HPDE6-E6E7 (cell line): ENCODE data around the gene TMOD2.

Experiments used
- DNase-seq: peaks from one replicate; pipeline ENCODE4 v3.0.0; 2011; ENCODE audit warnings: missing footprints; ENCODE audit errors: extremely low spot score

The TMOD2 gene

GRCh38 chr15:51814606-51815005 is 63.2 kb downstream of the TMOD2 start:
- DNase-seq: no peak

- DNase-seq: no peak
These were observed 65.2 kb downstream of the TMOD2 start for GRCh38 chr15:51816611-51817010.

GRCh38 chr15:51818150-51818549 is 66.8 kb downstream of the TMOD2 start:
- no peak for DNase-seq

- no peak for DNase-seq
These were observed 74.3 kb downstream of the TMOD2 start for GRCh38 chr15:51825698-51826097.

GRCh38 chr15:51828621-51829375 is 77.4 kb downstream of the TMOD2 start:
- DNase-seq: peak; percentile 34

- DNase-seq: peak; percentile 84
These were observed 78.2 kb downstream of the TMOD2 start, which contains the start of gene TMOD3 for GRCh38 chr15:51829376-51830275. TSS of gene TMOD3 (plus strand) at chr15:51829653. CDS start at chr15:51862885, 33,232 bp downstream.

- DNase-seq: no peak
These were observed 78.9 kb downstream of the TMOD2 start for GRCh38 chr15:51830276-51830806.

GRCh38 chr15:51833772-51834171 is 82.4 kb downstream of the TMOD2 start:
- DNase-seq: no peak

- no peak for DNase-seq
These were observed 86.4 kb downstream of the TMOD2 start for GRCh38 chr15:51837792-51838251.

- no peak for DNase-seq
These were observed 86.9 kb downstream of the TMOD2 start for GRCh38 chr15:51838270-51838669.

- DNase-seq: no peak
These were observed 89.3 kb downstream of the TMOD2 start for GRCh38 chr15:51840692-51841091.

GRCh38 chr15:51841406-51842040 is 90.1 kb downstream of the TMOD2 start:
- DNase-seq: no peak

- DNase-seq: no peak
These were observed 90.9 kb downstream of the TMOD2 start for GRCh38 chr15:51842265-51842664.

GRCh38 chr15:51842852-51843737 is 91.7 kb downstream of the TMOD2 start:
- DNase-seq: peak; percentile 63

- DNase-seq: no peak
These were observed 93.5 kb downstream of the TMOD2 start for GRCh38 chr15:51844747-51845426.

- no peak for DNase-seq
These were observed 94.7 kb downstream of the TMOD2 start for GRCh38 chr15:51846066-51846462.

- DNase-seq: peak; percentile 52
These were observed 95.2 kb downstream of the TMOD2 start for GRCh38 chr15:51846463-51847230.

- no peak for DNase-seq
These were observed 97.4 kb downstream of the TMOD2 start for GRCh38 chr15:51848811-51849210.

- DNase-seq: no peak
These were observed 98.5 kb downstream of the TMOD2 start for GRCh38 chr15:51849860-51850259.
